ENCODE data around the gene DPYSL4. TPM values are rescaled to one million over a fixed set of nuclear protein-coding genes. Genes with fewer than 3 reads are reported as not detected.

DPYSL4 gene
- total and polyA plus RNA-seq, 2 of the 4 experiments (the other 2 are of a cell fraction) = 8.1 to 30.5 TPM

DNA sequence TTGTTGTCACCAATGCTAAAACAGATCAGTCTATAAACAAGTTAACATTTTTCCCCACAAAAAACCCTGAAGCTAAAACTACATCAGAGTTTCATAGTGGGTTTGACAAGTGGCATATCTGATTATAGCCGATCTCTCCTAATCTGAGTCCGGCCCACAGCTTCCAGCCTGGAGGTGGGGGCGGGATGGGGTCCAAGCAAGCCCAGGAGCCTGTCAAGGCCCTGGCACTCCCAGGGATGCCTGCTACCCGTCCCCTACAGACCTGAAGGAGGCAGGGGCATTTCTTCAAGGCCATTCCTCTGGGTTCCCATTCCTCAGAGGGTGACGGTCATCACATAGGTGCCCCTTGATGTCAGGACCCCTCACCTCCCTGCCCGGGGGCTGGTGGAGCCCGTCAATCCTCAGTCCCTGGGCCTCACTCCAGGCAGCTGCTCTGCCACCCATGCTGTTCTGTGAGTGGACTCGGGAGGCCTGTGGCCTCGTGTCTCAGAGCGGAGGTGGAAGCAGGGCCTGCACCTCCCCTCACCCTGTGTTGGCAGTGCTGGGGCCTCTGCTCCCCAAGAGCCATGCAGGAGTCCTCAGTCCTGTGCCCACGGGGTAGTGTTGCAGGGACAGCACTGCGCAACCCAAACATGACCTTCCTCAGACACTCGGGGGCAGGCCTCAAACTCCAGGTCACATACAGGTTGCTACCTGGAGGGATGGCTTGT, 8.8 kb downstream of the DPYSL4 start:
- Histone ChIP-seq H2AK5ac (ENCODE audit: low read depth, low read length) (no peak overlapping the region), H3K4me3 (ENCODE audit: insufficient read depth, low read depth, low read length) (no peak overlapping the region), H2BK15ac (ENCODE audit: low read depth, low read length) (no peak overlapping the region), H2BK5ac (ENCODE audit: low read depth, low read length, poor library complexity, severe bottlenecking) (no peak overlapping the region), H4K8ac (ENCODE audit: low read depth in 2 of 2, low read length in 2 of 2) (no peak overlapping the region), H3K36me3 (ENCODE audit: control insufficient read depth, insufficient read depth, low read length) (peaks cover 31% of the 10 kb centered on the region), H3K27ac (ENCODE audit: insufficient read depth, low read length) (no peak overlapping the region), H3K27me3 (ENCODE audit: control insufficient read depth, insufficient read depth, low read length) (no peaks in the 10 kb centered on the region), H2AFZ (replicated peaks; ENCODE audit: low read length, poor library complexity) (no peak overlapping the region), H3K9ac (ENCODE audit: low read depth, low read length) (no peak overlapping the region), H3K18ac (ENCODE audit: low read depth, low read length) (no peak overlapping the region), H2BK20ac (ENCODE audit: low read depth, low read length) (no peak overlapping the region), H2BK120ac (ENCODE audit: low read depth, low read length) (no peak overlapping the region), H3K56ac (ENCODE audit: extremely low read depth, insufficient read depth, low read length) (no peak overlapping the region), H3K79me1 (ENCODE audit: low read depth in 1 of 2, low read length in 2 of 2) (no peaks in the 10 kb centered on the region), H4K20me1 (ENCODE audit: insufficient read depth, low read length) (peaks cover 9% of the 10 kb centered on the region), H3K14ac (replicated peaks; ENCODE audit: low read depth, low read length) (no peak overlapping the region), H2AK9ac (replicated peaks; ENCODE audit: low read depth, low read length, poor library complexity) (no peak overlapping the region), H3K4ac (ENCODE audit: low read depth, low read length) (no peak overlapping the region), H4K91ac (ENCODE audit: insufficient read depth, low read depth, low read length) (no peak overlapping the region), H4K5ac (ENCODE audit: low read depth, low read length) (no peak overlapping the region), H3K4me1 (ENCODE audit: control insufficient read depth, insufficient read depth, low read length) (no peaks in the 10 kb centered on the region), H3K9me1 (ENCODE audit: insufficient read depth, low read length) (no peaks in the 10 kb centered on the region; the same call in 1 of the 2 replicates), H3K9me3 (ENCODE audit: control insufficient read depth, insufficient read depth, low read length) (no peaks in the 10 kb centered on the region), H3K4me2 (ENCODE audit: low read depth, low read length) (no peak overlapping the region), H3K23ac (ENCODE audit: low read depth, low read length) (no peak overlapping the region)
- POLR2A ChIA-PET (ENCODE audit: unreplicated experiment) = no interaction called here
- ATAC-seq (ENCODE audit: low read depth) = no peak
- DNase-seq = no peak
- CTCF ChIA-PET = no interaction called here
- dilution Hi-C loops (cut with HindIII; ENCODE audit: low sequenced_read_pairs, unreplicated experiment) (no loop called here), intact Hi-C loops (cut with micrococcal nuclease) (no loop called here), in situ Hi-C loops (cut with MboI; ENCODE audit: low sequenced_read_pairs) (no loop called here)
- no peak for TF ChIP-seq NFE2L2 (IDR thresholded peaks at IDR 0.05; ENCODE audit: low read depth, low read length)
- no peak for TF ChIP-seq MXI1 (IDR thresholded peaks at IDR 0.05; ENCODE audit: borderline replicate concordance, low read depth, low read length)
- TF ChIP-seq POLR2A (IDR thresholded peaks at IDR 0.05; ENCODE audit: low read depth, low read length) = no peak
- BruUV-seq (replicated peaks) = no TSS peak
- WGBS, 2 experiments (ENCODE audit: extremely low coverage in 2 of 2, insufficient read length in 1 of 2) = 94% methylated on average over 3 of the region's 13 CpGs; no CpG with 5 or more reads in 1 of the 2 experiments

All from IMR-90 (cell line).